Neural cell (in vitro differentiated cells): ENCODE measurements around the gene R3HDML. TPM values are rescaled to one million over a fixed set of nuclear protein-coding genes. Genes with fewer than 3 reads are reported as not detected.

ENCODE experiments used
- H2AFZ ChIP-seq: fragments of 200-600, 300-800 bp; sonication (generic), shearing (Covaris generic); 2 replicates; pipeline ENCODE4 v1.6.0; 2014; ENCODE audit warnings: low read depth, mild to moderate bottlenecking, antibody characterized with exemption, low read length, moderate library complexity
- H3F3A ChIP-seq: fragments of 200-600 bp; shearing (Covaris generic); 2 replicates; pipeline ENCODE4 v1.6.1; 2016; ENCODE audit warnings: mild to moderate bottlenecking, moderate library complexity, mixed read lengths, antibody characterized with exemption, low read length; ENCODE audit not compliant: insufficient read depth, poor library complexity, severe bottlenecking
- H3K27ac ChIP-seq: fragments of 200-600, 300-800 bp; sonication (generic), shearing (Covaris generic); 2 replicates; pipeline ENCODE4 v1.5.1; 2014; ENCODE audit warnings: mild to moderate bottlenecking, low read length, moderate library complexity
- H3K27me3 ChIP-seq: fragments of 300-800, 200-600 bp; sonication (generic), shearing (Covaris generic); 2 replicates; pipeline ENCODE4 v1.6.0; 2014; ENCODE audit warnings: mild to moderate bottlenecking, low read depth, low read length, moderate library complexity; ENCODE audit not compliant: insufficient read depth
- H3K36me3 ChIP-seq: fragments of 300-800, 200-600 bp; sonication (generic), shearing (Covaris generic); 2 replicates; pipeline ENCODE4 v1.5.1; 2014; ENCODE audit warnings: mild to moderate bottlenecking, antibody characterized with exemption, low read length, moderate library complexity; ENCODE audit not compliant: insufficient read depth
- H3K4me2 ChIP-seq: fragments of 300-800, 200-600 bp; sonication (generic), shearing (Covaris generic); 2 replicates; pipeline ENCODE4 v1.6.0; 2014; ENCODE audit warnings: mild to moderate bottlenecking, low read length
- H3K4me3 ChIP-seq: fragments of 300-800, 200-600 bp; sonication (generic), shearing (Covaris generic); 2 replicates; pipeline ENCODE4 v1.5.1; 2014; ENCODE audit warnings: mild to moderate bottlenecking, low read length, moderate library complexity
- H3K79me2 ChIP-seq: fragments of 200-600 bp; shearing (Covaris generic); replicated peaks from 2 replicates; pipeline ENCODE4 v1.6.0; 2014; ENCODE audit warnings: mild to moderate bottlenecking, low read length, moderate library complexity; ENCODE audit not compliant: insufficient read depth
- H3K9ac ChIP-seq: fragments of 300-800, 200-600 bp; sonication (generic), shearing (Covaris generic); 2 replicates; pipeline ENCODE4 v1.6.1; 2016; ENCODE audit warnings: mild to moderate bottlenecking, low read length, mixed read lengths
- H3K9me2 ChIP-seq: fragments of 200-600 bp; shearing (Covaris generic); 2 replicates; pipeline ENCODE4 v1.6.1; 2016; ENCODE audit warnings: mild to moderate bottlenecking, low read length, mixed read lengths; ENCODE audit not compliant: insufficient read depth
- H3K9me3 ChIP-seq: fragments of 200-600, 300-800 bp; sonication (generic), shearing (Covaris generic); 2 replicates; pipeline ENCODE4 v1.6.1; 2016; ENCODE audit warnings: mild to moderate bottlenecking, mixed run types, low read length, moderate library complexity, mixed read lengths
- H4K20me1 ChIP-seq: fragments of 200-600 bp; shearing (Covaris generic); 2 replicates; pipeline ENCODE4 v1.6.1; 2016; ENCODE audit warnings: mild to moderate bottlenecking, mixed run types; ENCODE audit not compliant: insufficient read depth
- EP300 ChIP-seq: fragments of 450-650 bp; conservative IDR thresholded peaks from 2 replicates; pipeline ENCODE4 v1.6.1; 2014; ENCODE audit warnings: antibody characterized with exemption, mild to moderate bottlenecking, moderate library complexity; ENCODE audit not compliant: poor library complexity, severe bottlenecking
- EZH2 ChIP-seq: fragments of 200-600, 300-800 bp; shearing (Covaris generic), sonication (generic); IDR thresholded peaks from 2 replicates; pipeline ENCODE4 v1.6.1; 2014; ENCODE audit warnings: antibody characterized with exemption, low read length, borderline replicate concordance, mild to moderate bottlenecking; ENCODE audit not compliant: insufficient read depth, poor library complexity, severe bottlenecking
- MXI1 ChIP-seq: fragments of 450-650 bp; conservative IDR thresholded peaks from 2 replicates; pipeline ENCODE4 v1.6.1; 2014; ENCODE audit warnings: antibody characterized with exemption, mild to moderate bottlenecking; ENCODE audit not compliant: poor library complexity, severe bottlenecking
- POLR2AphosphoS5 ChIP-seq: IDR thresholded peaks from 2 replicates; pipeline ENCODE4 v1.6.1; 2012
- RAD21 ChIP-seq: fragments of 450-650 bp; conservative IDR thresholded peaks from 2 replicates; pipeline ENCODE4 v1.6.1; 2014; ENCODE audit warnings: antibody characterized with exemption, mild to moderate bottlenecking, moderate library complexity
- REST ChIP-seq: IDR thresholded peaks from 2 replicates; pipeline ENCODE4 v1.6.1; 2012; ENCODE audit warnings: borderline replicate concordance
- SMC3 ChIP-seq: fragments of 450-650 bp; conservative IDR thresholded peaks from 2 replicates; pipeline ENCODE4 v1.6.1; 2014; ENCODE audit warnings: antibody characterized with exemption, mild to moderate bottlenecking, moderate library complexity; ENCODE audit not compliant: poor library complexity
- TAF1 ChIP-seq: IDR thresholded peaks from 2 replicates; pipeline ENCODE4 v1.6.1; 2012; ENCODE audit warnings: low read depth
- polyA plus RNA-seq: library from polyadenylated mRNA; depleted of rRNA; stranded (reverse); fragments of >200 nt; gene quantifications from 2 replicates; pipeline ENCODE4 v1.2.3, GENCODE V29; 2014
- TF ChIP-seq, protein P1 (sequence below): fragments of 450-650 bp; IDR thresholded peaks from 2 replicates; pipeline ENCODE4 v1.5.1; 2014; ENCODE audit warnings: antibody characterized with exemption, mild to moderate bottlenecking, moderate library complexity; ENCODE audit not compliant: poor library complexity, severe bottlenecking

R3HDML gene
- polyA plus RNA-seq, 1 donor from 2014 or later: not detected

- H3K4me3 ChIP-seq: no peak overlapping the region
- H3K9ac ChIP-seq: no peak overlapping the region
- no peaks in the 10 kb centered on the region for H3K36me3 ChIP-seq
- H3K4me2 ChIP-seq: no peak overlapping the region
- no peak overlapping the region for H2AFZ ChIP-seq
- no peaks in the 10 kb centered on the region for H3F3A ChIP-seq
- H4K20me1 ChIP-seq: no peaks in the 10 kb centered on the region
- H3K9me2 ChIP-seq: no peaks in the 10 kb centered on the region
- no peaks in the 10 kb centered on the region for H3K27me3 ChIP-seq
- H3K79me2 ChIP-seq: no peaks in the 10 kb centered on the region
- peaks cover 4% of the 10 kb centered on the region for H3K9me3 ChIP-seq
- TF ChIP-seq POLR2AphosphoS5: no peak
- TF ChIP-seq, protein P1, sequence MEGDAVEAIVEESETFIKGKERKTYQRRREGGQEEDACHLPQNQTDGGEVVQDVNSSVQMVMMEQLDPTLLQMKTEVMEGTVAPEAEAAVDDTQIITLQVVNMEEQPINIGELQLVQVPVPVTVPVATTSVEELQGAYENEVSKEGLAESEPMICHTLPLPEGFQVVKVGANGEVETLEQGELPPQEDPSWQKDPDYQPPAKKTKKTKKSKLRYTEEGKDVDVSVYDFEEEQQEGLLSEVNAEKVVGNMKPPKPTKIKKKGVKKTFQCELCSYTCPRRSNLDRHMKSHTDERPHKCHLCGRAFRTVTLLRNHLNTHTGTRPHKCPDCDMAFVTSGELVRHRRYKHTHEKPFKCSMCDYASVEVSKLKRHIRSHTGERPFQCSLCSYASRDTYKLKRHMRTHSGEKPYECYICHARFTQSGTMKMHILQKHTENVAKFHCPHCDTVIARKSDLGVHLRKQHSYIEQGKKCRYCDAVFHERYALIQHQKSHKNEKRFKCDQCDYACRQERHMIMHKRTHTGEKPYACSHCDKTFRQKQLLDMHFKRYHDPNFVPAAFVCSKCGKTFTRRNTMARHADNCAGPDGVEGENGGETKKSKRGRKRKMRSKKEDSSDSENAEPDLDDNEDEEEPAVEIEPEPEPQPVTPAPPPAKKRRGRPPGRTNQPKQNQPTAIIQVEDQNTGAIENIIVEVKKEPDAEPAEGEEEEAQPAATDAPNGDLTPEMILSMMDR: no peak
- TF ChIP-seq TAF1: no peak
- TF ChIP-seq REST: no peak
- no peak for TF ChIP-seq EZH2
- TF ChIP-seq EP300: no peak
- TF ChIP-seq SMC3: no peak
- no peak for TF ChIP-seq MXI1
- TF ChIP-seq RAD21: no peak
- no peak overlapping the region for H3K27ac ChIP-seq
Observed at GRCh38 chr20:44288252-44288651, 48.6 kb upstream of the R3HDML start.

DNA sequence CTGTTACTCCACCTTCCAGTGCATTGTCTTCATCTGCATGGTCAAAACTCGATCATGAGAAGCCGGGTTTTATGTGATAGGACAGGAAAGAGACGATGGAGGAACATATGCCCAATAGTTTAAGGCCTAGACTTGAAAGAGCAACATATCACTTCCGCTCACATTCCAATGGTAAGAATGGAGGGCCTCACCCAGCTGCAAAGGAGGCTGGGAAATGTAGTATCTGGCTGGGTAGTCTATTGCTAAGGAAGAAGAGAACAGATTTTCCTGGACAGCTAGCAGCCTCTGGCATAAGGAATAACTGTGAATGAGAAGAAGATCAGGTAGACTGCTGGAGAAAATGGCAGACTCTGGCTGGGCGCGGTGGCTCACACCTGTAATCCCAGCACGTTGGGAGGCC lies 45.1 kb upstream of the R3HDML start:
- no peak for TF ChIP-seq POLR2AphosphoS5
- TF ChIP-seq, protein P1: no peak
- no peak for TF ChIP-seq EZH2
- no peak for TF ChIP-seq RAD21
- no peak for TF ChIP-seq REST
- no peak for TF ChIP-seq EP300
- Histone ChIP-seq H3K36me3 (no peaks in the 10 kb centered on the region), H3K79me2 (no peaks in the 10 kb centered on the region), H4K20me1 (no peaks in the 10 kb centered on the region), H3K4me3 (no peak overlapping the region), H3F3A (no peaks in the 10 kb centered on the region), H2AFZ (no peak overlapping the region), H3K9ac (no peak overlapping the region), H3K9me2 (no peaks in the 10 kb centered on the region), H3K27me3 (no peaks in the 10 kb centered on the region), H3K9me3 (peaks cover 4% of the 10 kb centered on the region), H3K4me2 (no peak overlapping the region), H3K27ac (no peak overlapping the region)
